Smooth muscle cell (in vitro differentiated cells): ENCODE results near the gene DOCK9. TPM values are rescaled to one million over a fixed set of nuclear protein-coding genes. Genes with fewer than 3 reads are reported as not detected.

Experiments
- DNase-seq: peaks from one replicate; lab custom pipeline; 2025; ENCODE audit not compliant: unreplicated experiment; lab: John Stamatoyannopoulos, UW
- H2AFZ ChIP-seq: fragments of 200-600 bp; sonication (generic); 2 replicates; pipeline ENCODE4 v1.6.0; 2016; ENCODE audit warnings: antibody characterized with exemption, low read depth, mild to moderate bottlenecking
- H3F3A ChIP-seq: fragments of 200-600 bp; sonication (generic); 2 replicates; pipeline ENCODE4 v1.6.0; 2017; ENCODE audit warnings: antibody characterized with exemption, low read depth
- H3K27ac ChIP-seq: fragments of 200-600 bp; sonication (generic); 2 replicates; pipeline ENCODE4 v1.5.1; 2016; ENCODE audit warnings: low read depth, mild to moderate bottlenecking
- H3K27me3 ChIP-seq: fragments of 200-600 bp; sonication (generic); 2 replicates; pipeline ENCODE4 v1.6.1; 2016; ENCODE audit warnings: low read depth, mild to moderate bottlenecking
- H3K36me3 ChIP-seq: fragments of 200-600 bp; sonication (generic); 2 replicates; pipeline ENCODE4 v1.5.1; 2016; ENCODE audit warnings: low read depth
- H3K4me1 ChIP-seq: fragments of 200-600 bp; sonication (generic); 2 replicates; pipeline ENCODE4 v1.5.1; 2016; ENCODE audit warnings: low read depth
- H3K4me2 ChIP-seq: fragments of 200-600 bp; sonication (generic); 2 replicates; pipeline ENCODE4 v1.6.0; 2016; ENCODE audit warnings: mild to moderate bottlenecking
- H3K4me3 ChIP-seq: fragments of 200-600 bp; sonication (generic); 2 replicates; pipeline ENCODE4 v1.5.1; 2016; ENCODE audit warnings: mild to moderate bottlenecking
- H3K79me2 ChIP-seq: fragments of 200-600 bp; sonication (generic); 2 replicates; pipeline ENCODE4 v1.6.0; 2016; ENCODE audit warnings: low read depth, mild to moderate bottlenecking
- H3K9ac ChIP-seq: fragments of 200-600 bp; sonication (generic); 2 replicates; pipeline ENCODE4 v1.6.0; 2016; ENCODE audit warnings: low read depth
- H3K9me3 ChIP-seq: fragments of 200-600 bp; sonication (generic); replicated peaks from 2 replicates; pipeline ENCODE4 v1.5.1; 2016; ENCODE audit warnings: low read depth
- H4K20me1 ChIP-seq: fragments of 200-600 bp; sonication (generic); 2 replicates; pipeline ENCODE4 v1.6.0; 2016; ENCODE audit warnings: low read depth
- WGBS: methylation state at CpG from one replicate; pipeline ENCODE4 v1.1.7; 2016; ENCODE audit warnings: low lambda C conversion rate; 5-methylcytosine and 5-hydroxymethylcytosine counted together
- polyA plus RNA-seq: library from polyadenylated mRNA; unstranded; fragments of >200 nt; fragmentation: Nextera tagmentation; extraction: Ambion mirVana; gene quantifications from 2 replicates; pipeline ENCODE4 v1.2.1, GENCODE V29; 2016
- total RNA-seq: library from RNA; depleted of rRNA; stranded (reverse); fragments of >200 nt; gene quantifications from 2 replicates; pipeline ENCODE4 v1.2.3, GENCODE V29; 2014
- TF ChIP-seq, protein P1 (sequence below): fragments of 200-600 bp; sonication (generic); IDR thresholded peaks from 2 replicates; pipeline ENCODE4 v1.5.1; 2017; ENCODE audit warnings: borderline replicate concordance, mild to moderate bottlenecking, antibody characterized with exemption; ENCODE audit not compliant: insufficient read depth, poor library complexity, severe bottlenecking

Gene DOCK9
- total and polyA plus RNA-seq, 2 experiments from 2014 or later, result 5.7 to 25.1 TPM

- no peaks in the 10 kb centered on the region for H4K20me1 ChIP-seq
- TF ChIP-seq, protein P1, sequence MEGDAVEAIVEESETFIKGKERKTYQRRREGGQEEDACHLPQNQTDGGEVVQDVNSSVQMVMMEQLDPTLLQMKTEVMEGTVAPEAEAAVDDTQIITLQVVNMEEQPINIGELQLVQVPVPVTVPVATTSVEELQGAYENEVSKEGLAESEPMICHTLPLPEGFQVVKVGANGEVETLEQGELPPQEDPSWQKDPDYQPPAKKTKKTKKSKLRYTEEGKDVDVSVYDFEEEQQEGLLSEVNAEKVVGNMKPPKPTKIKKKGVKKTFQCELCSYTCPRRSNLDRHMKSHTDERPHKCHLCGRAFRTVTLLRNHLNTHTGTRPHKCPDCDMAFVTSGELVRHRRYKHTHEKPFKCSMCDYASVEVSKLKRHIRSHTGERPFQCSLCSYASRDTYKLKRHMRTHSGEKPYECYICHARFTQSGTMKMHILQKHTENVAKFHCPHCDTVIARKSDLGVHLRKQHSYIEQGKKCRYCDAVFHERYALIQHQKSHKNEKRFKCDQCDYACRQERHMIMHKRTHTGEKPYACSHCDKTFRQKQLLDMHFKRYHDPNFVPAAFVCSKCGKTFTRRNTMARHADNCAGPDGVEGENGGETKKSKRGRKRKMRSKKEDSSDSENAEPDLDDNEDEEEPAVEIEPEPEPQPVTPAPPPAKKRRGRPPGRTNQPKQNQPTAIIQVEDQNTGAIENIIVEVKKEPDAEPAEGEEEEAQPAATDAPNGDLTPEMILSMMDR, result no peak
- 56% methylated on average over 6 of the region's 6 CpGs for WGBS
These were observed 36.1 kb upstream of the DOCK9 start for GRCh38 chr13:99013951-99014350.

DNA sequence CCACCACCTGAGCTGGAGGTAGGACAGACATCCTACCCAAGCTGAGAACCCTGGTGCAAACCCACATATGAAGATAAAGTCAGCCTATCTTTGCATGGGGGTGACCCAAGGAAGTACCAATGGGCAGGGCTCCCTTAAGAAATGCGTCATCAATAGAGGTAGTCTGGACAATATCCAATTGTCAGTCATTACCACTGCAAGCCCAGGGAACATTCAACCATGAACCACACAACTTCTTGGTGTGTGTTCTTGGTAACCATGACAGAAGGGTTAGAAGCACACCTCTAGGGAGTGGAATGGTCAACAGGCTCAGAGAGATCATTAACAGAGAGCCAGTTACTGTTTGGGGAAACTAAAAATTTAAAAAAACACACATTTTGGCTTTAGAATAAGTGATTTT lies 34.7 kb upstream of the DOCK9 start:
- WGBS, result 70% methylated on average over 1 of the region's 1 CpG
- no peak overlapping the region for H3K4me2 ChIP-seq

More at GRCh38 chr13:99013951-99014350, 36.1 kb upstream of the DOCK9 start:
- H3K9me3 ChIP-seq, result no peaks in the 10 kb centered on the region
- H3K4me2 ChIP-seq, result no peak overlapping the region
- no peak for DNase-seq
- no peaks in the 10 kb centered on the region for H3K79me2 ChIP-seq
- H3K4me1 ChIP-seq, result no peaks in the 10 kb centered on the region
- no peaks in the 10 kb centered on the region for H3K27me3 ChIP-seq
- H3F3A ChIP-seq, result no peaks in the 10 kb centered on the region
- no peaks in the 10 kb centered on the region for H3K36me3 ChIP-seq
- no peak overlapping the region for H3K4me3 ChIP-seq
- H3K9ac ChIP-seq, result no peak overlapping the region
- peak overlapping the region; percentile 23 for H3K27ac ChIP-seq
- H2AFZ ChIP-seq, result no peak overlapping the region

DNA sequence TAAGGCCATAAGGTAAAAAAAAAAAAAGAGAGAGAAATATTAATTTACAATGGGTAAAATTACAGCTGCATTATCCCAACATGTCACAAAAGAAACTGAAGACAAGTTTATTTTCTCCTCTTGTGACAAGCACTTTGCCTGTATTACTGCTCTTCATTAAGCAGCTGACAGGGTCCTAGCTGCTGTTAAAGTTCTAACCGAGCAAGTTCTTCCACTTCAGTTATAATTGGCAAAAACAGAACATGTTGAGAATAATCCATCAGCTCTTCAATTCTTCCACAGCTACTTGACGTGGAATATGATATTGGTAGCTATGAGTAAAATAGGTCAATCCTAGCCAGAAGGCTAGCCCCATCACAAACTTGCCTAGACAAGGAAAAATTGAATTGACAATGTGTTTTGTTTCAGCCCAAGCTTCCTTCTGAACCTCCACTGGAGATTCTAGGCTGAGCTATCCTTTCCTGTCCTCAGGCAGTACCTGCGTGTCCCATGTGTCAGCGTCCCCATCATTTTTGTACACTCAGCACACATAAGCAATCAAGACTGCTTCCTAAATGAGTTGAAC lies 32.2 kb upstream of the DOCK9 start:
- DNase-seq, result no peak
- peak overlapping the region; percentile 6 for H3K27ac ChIP-seq
- no peaks in the 10 kb centered on the region for H3K27me3 ChIP-seq
- no peak overlapping the region for H3K9ac ChIP-seq
- H3K79me2 ChIP-seq, result peaks cover 3% of the 10 kb centered on the region
- TF ChIP-seq, protein P1, result no peak
- WGBS, result 70% methylated on average over 4 of the region's 4 CpGs
- no peaks in the 10 kb centered on the region for H3K36me3 ChIP-seq
- H3K4me3 ChIP-seq, result no peak overlapping the region
- H3K9me3 ChIP-seq, result no peaks in the 10 kb centered on the region
- no peak overlapping the region for H3K4me2 ChIP-seq
- H3K4me1 ChIP-seq, result no peaks in the 10 kb centered on the region
- no peaks in the 10 kb centered on the region for H4K20me1 ChIP-seq
- H3F3A ChIP-seq, result no peaks in the 10 kb centered on the region
- no peak overlapping the region for H2AFZ ChIP-seq

More for the DNA sequence above, 34.7 kb upstream of the DOCK9 start:
- TF ChIP-seq, protein P1, result no peak
- Histone ChIP-seq H3K4me1 (no peaks in the 10 kb centered on the region), H4K20me1 (no peaks in the 10 kb centered on the region), H3K27ac (peak overlapping the region; percentile 23), H3K79me2 (no peaks in the 10 kb centered on the region), H3K36me3 (no peaks in the 10 kb centered on the region), H3K9ac (no peak overlapping the region), H3K27me3 (no peaks in the 10 kb centered on the region), H3K9me3 (no peaks in the 10 kb centered on the region), H3F3A (no peaks in the 10 kb centered on the region), H2AFZ (no peak overlapping the region), H3K4me3 (no peak overlapping the region)
- no peak for DNase-seq

GRCh38 chr13:99008577-99008976 lies 30.7 kb upstream of the DOCK9 start:
- no peak overlapping the region for H3K4me2 ChIP-seq
- H3K9ac ChIP-seq, result no peak overlapping the region
- H3K79me2 ChIP-seq, result peaks cover 3% of the 10 kb centered on the region
- H4K20me1 ChIP-seq, result no peaks in the 10 kb centered on the region
- no peaks in the 10 kb centered on the region for H3K9me3 ChIP-seq
- no peaks in the 10 kb centered on the region for H3K4me1 ChIP-seq
- H3K4me3 ChIP-seq, result no peak overlapping the region
- TF ChIP-seq, protein P1, result no peak
- WGBS, result 69% methylated on average over 3 of the region's 3 CpGs
- H3F3A ChIP-seq, result no peaks in the 10 kb centered on the region
- H2AFZ ChIP-seq, result no peak overlapping the region
- DNase-seq, result no peak
- H3K27ac ChIP-seq, result no peak overlapping the region
- no peaks in the 10 kb centered on the region for H3K36me3 ChIP-seq
- H3K27me3 ChIP-seq, result no peaks in the 10 kb centered on the region
